GM18868 (cell line): ENCODE results near the gene SLC31A1.

Experiments used
- ATAC-seq: cut with Tn5 transposase; IDR thresholded peaks from one replicate; pipeline ENCODE4 v1.9.1; 2021; ENCODE audit warnings: mild to moderate bottlenecking, moderate library complexity; ENCODE audit not compliant: unreplicated experiment

The SLC31A1 gene

GRCh38 chr9:113221003-113221799, at the start of gene SLC31A1, which contains the start of gene FKBP15:
TSS of gene SLC31A1 (plus strand) at chr9:113221544. CDS start at chr9:113256149, 34,605 bp downstream.
TSS of gene FKBP15 (minus strand) at chr9:113221277. CDS start at chr9:113221243, 34 bp downstream.
- peak; percentile 85 for ATAC-seq

DNA sequence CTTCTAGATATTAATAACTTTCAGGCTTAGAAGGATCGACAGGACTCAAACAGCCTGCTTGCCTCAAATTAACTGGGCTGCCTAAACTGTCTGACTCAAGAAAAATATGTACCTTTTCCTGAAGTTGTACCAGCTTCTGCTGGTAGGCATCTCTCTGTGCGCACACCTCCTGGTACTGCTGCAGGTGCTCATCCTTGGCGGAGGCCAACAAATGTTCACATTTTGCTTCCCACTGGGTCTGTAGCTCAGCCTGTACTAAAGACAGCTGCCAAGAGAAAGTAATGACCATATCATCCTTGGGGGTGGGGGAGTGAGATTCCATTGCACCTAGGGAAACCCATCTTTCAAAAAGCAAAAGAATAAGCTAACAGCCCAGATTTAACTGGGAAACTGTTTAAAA, 48.0 kb upstream of the SLC31A1 start:
- no peak for ATAC-seq

DNA sequence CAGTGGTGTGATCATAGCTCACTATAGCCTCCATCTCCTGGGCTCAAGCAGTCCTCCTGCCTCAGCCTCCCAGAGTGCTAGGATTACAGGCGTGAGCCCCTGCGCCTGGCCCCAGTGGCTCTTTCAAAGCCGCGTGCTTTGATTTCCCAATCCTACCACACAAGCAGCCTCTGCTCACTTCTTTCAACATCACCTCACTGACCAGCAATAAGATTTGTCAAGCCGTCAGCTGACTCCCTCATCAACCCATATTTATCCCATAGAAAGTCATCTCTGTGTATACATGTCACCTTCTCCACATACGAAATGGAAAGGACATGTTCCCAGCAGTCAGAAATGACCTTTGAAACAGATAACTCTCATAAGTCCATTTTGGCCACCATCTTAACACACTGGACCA, 44.5 kb upstream of the SLC31A1 start:
- no peak for ATAC-seq

GRCh38 chr9:113177251-113177650, 44.1 kb upstream of the SLC31A1 start:
- no peak for ATAC-seq

GRCh38 chr9:113178087-113178486, 43.3 kb upstream of the SLC31A1 start:
- ATAC-seq: no peak

DNA sequence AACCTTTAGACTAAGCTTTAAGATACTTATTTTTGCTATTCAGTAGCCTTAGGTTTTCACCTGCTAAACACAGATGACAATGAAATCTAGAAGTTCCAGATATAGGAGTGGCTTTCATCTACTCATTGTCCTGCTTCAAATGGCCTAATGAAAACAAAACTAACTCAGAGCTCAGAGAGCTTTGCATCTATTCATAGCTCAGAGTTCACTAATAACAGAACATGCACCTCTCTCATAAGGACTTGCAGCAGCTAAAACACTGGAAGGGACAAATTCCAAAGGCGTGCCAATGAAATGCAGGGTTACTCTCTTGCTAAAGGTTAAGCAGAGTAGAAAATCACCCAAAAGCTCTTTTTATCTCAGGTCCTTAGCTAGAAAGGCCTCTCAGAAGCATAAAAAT, 41.5 kb upstream of the SLC31A1 start:
- ATAC-seq: no peak

DNA sequence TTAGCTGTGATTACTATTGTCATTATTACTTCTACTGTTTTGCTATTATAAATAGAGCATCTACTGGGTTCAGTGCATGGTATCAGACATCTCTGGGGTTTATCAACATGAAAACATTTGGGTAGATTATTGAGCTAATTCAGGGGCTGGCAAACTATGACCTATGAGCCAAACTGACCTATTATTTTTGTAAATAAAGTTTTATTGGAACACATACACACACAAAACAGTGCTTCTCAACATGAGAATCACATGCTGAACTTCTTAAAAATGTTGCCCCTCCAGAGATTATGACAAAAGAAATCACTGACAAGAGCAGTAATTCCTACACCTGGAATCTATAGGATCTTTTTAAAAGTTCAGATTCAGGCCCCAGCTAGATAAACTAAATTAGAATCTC, 40.2 kb upstream of the SLC31A1 start:
- no peak for ATAC-seq

DNA sequence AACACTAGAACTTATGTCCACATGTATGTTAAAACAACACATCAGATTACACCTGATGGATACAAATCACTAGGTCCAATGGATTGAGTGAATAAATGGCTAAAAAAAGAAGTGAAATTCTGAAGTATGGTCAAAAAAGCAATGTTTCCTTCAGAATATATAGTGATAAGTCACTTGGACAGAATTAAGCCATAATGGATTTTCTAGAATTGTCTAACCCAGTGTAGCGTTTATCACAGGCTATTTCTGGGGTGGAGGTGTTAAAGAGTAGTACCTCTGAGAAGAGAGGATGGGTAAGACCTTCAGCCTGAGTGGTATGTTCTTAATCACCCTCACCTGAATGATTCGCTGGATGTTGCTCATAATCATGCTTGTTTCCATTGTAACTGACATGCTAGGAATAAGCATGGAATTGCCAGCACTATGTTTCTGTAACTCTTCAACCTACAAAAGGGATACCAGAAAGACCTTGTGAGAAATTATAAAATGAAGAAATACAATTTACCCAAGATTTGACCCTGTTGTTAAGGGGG, 37.3 kb upstream of the SLC31A1 start:
- ATAC-seq: no peak

DNA sequence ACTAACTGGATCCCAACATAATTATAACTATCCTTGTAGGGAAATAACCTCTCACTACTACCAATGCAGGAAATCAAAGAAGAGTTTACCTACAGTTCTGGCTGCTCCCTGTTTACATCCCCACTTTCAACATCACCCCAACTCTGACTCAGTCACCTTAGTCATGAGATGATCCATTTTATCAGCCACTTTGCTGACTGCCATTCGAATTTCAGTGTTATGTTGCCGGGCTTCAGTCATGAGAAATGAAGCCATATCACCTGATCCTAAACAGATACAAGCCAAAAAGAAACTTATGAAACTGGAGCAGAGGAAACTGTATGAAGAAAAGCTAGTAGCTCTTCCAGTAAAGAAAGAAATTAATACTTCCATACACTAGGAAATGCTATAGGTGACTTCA, 36.8 kb upstream of the SLC31A1 start:
- no peak for ATAC-seq

DNA sequence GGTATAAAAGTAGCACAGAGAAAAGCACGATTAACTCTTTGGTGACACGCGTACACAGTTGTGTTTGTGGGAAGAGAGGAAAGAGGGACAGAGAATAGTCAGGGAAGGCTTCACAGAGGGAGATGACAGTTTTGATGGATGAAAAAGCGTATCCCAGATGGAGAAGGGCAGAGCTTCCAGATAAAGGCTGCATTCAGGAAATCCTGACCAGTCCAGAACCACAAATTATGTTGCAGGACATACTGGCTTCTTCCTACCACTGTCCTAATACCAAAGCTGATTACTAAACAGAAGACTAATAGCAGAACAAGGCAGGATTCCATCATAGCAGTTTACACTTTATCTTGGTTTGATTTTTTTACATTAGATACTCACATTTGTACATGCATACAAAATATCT, 36.1 kb upstream of the SLC31A1 start:
- no peak for ATAC-seq

GRCh38 chr9:113186137-113186755, 35.1 kb upstream of the SLC31A1 start:
- ATAC-seq: no peak

- ATAC-seq: no peak
Measured at GRCh38 chr9:113187929-113188595, 33.3 kb upstream of the SLC31A1 start.

DNA sequence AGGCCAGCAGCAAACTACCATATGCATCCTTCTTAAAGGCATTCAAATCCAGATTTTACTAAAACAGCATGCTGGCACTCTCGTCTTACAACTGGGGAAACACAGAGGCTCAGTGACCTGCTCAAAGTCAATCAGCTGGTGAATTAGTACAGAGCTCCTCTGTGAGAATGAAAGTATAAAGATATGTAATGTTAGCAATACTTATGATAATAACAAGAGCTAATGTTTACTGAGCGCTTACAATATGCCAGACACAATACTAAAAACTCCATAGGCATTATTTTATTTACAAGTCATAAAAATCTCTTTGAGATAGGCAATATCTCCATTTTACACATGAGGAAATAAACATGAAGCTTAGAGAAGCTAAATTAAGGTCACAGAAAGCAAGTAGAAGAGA, 28.9 kb upstream of the SLC31A1 start:
- no peak for ATAC-seq

DNA sequence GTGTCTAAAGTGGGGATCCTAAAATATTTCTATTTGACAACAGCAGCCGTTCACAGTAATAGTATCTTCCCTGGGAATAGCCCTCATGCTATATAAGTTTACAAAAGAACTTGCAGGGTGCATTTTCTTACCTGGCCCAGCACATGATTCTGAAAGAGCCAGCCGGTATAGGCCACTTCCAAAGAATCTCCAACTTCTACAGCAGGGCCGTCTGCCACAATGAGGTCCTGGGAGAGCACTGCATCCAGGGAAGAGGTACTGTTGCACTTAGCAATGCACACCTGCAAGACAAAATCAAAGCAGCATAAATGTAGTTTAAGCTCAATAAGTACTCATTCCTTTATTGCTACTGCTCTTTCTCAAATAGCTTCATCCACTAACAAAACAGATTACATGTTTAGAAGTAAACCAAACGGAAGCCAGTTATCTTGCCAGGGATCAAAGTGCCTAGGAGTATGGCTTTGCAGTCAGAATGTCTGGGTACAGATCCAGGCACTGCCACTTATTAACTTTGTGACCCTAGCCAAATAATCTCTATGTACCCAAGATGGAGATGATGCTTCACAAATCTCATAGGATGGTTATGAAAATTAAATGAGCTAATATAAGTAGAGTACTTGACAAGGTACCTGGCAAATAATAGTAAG, 21.5 kb upstream of the SLC31A1 start:
- no peak for ATAC-seq

- no peak for ATAC-seq
Measured at GRCh38 chr9:113205432-113205831, 15.9 kb upstream of the SLC31A1 start.

GRCh38 chr9:113205861-113206260, 15.5 kb upstream of the SLC31A1 start:
- no peak for ATAC-seq

- no peak for ATAC-seq
Measured at GRCh38 chr9:113210815-113211214, 10.5 kb upstream of the SLC31A1 start.

GRCh38 chr9:113215132-113215531, 6.2 kb upstream of the SLC31A1 start:
- ATAC-seq: no peak

DNA sequence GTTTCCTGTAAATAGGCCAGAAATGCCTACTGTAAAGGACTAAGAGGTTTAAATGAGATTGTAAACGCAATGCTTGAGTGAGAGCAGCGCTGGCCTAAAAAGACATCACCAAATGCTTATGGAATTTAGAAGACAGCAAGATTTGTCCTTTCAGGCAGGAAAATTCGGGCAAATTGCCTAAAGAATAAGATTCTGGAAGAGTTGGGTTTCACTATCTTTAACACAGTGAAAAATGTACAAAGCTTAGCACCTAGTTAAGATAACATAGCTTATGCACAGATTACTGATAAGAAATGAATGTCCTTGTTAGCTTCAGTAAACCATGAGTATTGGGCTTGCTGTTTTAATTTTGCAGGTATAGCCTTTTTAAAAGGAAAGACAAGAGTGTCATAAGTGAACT, 4.9 kb upstream of the SLC31A1 start:
- no peak for ATAC-seq

GRCh38 chr9:113219186-113219936, 2.0 kb upstream of the SLC31A1 start:
- peak; percentile 48 for ATAC-seq
